T-cell (primary cell): ENCODE results near the gene KCTD16. TPM values are rescaled to one million over a fixed set of nuclear protein-coding genes. Genes with fewer than 3 reads are reported as not detected.

Experiments used
- ATAC-seq, 4 experiments: fragments of 200-7000 bp in 3 of 4; fragments of 150-1000 bp in 1 of 4; cut with Tn5 transposase; replicated peaks in 1 of 4; 1 replicate in 3 of 4; 2 replicates in 1 of 4; pipeline ENCODE4 v1.10.0; 2021; ENCODE audit warnings: moderate library complexity in 3 of 4, mild to moderate bottlenecking in 2 of 4, moderate number of reproducible peaks in 1 of 4
- CTCF ChIA-PET, 2 donors: fragments of 300-600 bp; sonication (Branson Sonifier 250); formaldehyde crosslinking; loops; one replicate each; lab custom pipeline; 2022; ENCODE audit warnings: antibody characterized with exemption in 2 of 2; lab: Charles Lee
- POLR2A ChIA-PET, 2 donors: fragments of 300-600 bp; sonication (Branson Sonifier 250); formaldehyde crosslinking; loops; one replicate each; lab custom pipeline; 2022; ENCODE audit warnings: antibody characterized with exemption in 2 of 2; lab: Charles Lee
- DNase-seq, 35 experiments: peaks; one replicate each; pipeline versions ENCODE4 v3.0.0 to v3.0.0-alpha.2; 2013 to 2023
- H3K27ac ChIP-seq: one replicate; pipeline ENCODE4 v1.5.1; 2013; ENCODE audit warnings: low read length
- H3K27me3 ChIP-seq, 2 experiments: replicated peaks in 1 of 2; 1 replicate in 1 of 2; 2 replicates in 1 of 2; pipeline versions ENCODE4 v1.6.1 to v1.7.0; 2013; ENCODE audit warnings: low read length in 1 of 2, mixed read lengths in 1 of 2; ENCODE audit not compliant: control insufficient read depth in 2 of 2, insufficient read depth in 2 of 2; ENCODE audit errors: extremely low read depth in 1 of 2
- H3K36me3 ChIP-seq, 2 donors: 1 replicate in 1 of 2; 2 replicates in 1 of 2; pipeline versions ENCODE4 v1.6.1 to v1.7.0; 2013; ENCODE audit warnings: low read length in 1 of 2; ENCODE audit not compliant: control insufficient read depth in 2 of 2, insufficient read depth in 1 of 2; ENCODE audit errors: extremely low read depth in 1 of 2
- H3K4me1 ChIP-seq, 2 experiments: 1 replicate in 1 of 2; 2 replicates in 1 of 2; pipeline versions ENCODE4 v1.6.1 to v1.7.0; 2013; ENCODE audit warnings: low read length in 2 of 2, mixed read lengths in 1 of 2; ENCODE audit not compliant: insufficient read depth in 2 of 2, control insufficient read depth in 1 of 2; ENCODE audit errors: extremely low read depth in 1 of 2
- H3K4me3 ChIP-seq, 2 donors: 1 replicate in 1 of 2; 2 replicates in 1 of 2; pipeline versions ENCODE4 v1.5.1 to v1.7.0; 2013; ENCODE audit warnings: mild to moderate bottlenecking in 2 of 2, low read length in 1 of 2, moderate library complexity in 1 of 2; ENCODE audit not compliant: control insufficient read depth in 1 of 2; ENCODE audit errors: extremely low read depth in 1 of 2
- H3K9me3 ChIP-seq: 2 replicates; pipeline ENCODE4 v1.7.0; 2013
- H3K27ac Mint-ChIP-seq, 2 donors: one replicate each; pipeline ENCODE4 v1.8.0; 2020 to 2021; ENCODE audit warnings: mild to moderate bottlenecking in 2 of 2, mixed read lengths in 2 of 2
- H3K27me3 Mint-ChIP-seq, 2 donors: one replicate each; pipeline ENCODE4 v1.8.0; 2021 to 2022; ENCODE audit warnings: mixed read lengths in 2 of 2
- H3K36me3 Mint-ChIP-seq: one replicate; pipeline ENCODE4 v1.8.0; 2021; ENCODE audit warnings: mixed read lengths
- H3K4me1 Mint-ChIP-seq, 3 donors: one replicate each; pipeline ENCODE4 v1.8.0; 2020 to 2022; ENCODE audit warnings: mixed read lengths in 3 of 3, mild to moderate bottlenecking in 1 of 3
- H3K4me3 Mint-ChIP-seq, 3 donors: one replicate each; pipeline ENCODE4 v1.8.0; 2020 to 2022; ENCODE audit warnings: mild to moderate bottlenecking in 3 of 3, mixed read lengths in 3 of 3, moderate library complexity in 3 of 3
- H3K9me3 Mint-ChIP-seq, 3 donors: one replicate each; pipeline ENCODE4 v1.8.0; 2020 to 2022; ENCODE audit warnings: mixed read lengths in 3 of 3
- WGBS: methylation state at CpG from one replicate; pipeline ENCODE4 v1.1.5; 2013; ENCODE audit warnings: missing lambda C conversion rate; ENCODE audit not compliant: insufficient coverage; 5-methylcytosine and 5-hydroxymethylcytosine counted together
- total RNA-seq, 35 experiments: library from RNA in 6 of 35; stranded (reverse) in 6 of 35; fragments of 120-200 nt in 1 of 35; gene quantifications; one replicate each; pipeline versions ENCODE4 v1.2.1 to v1.2.4 and lab custom pipeline; 2013 to 2026

Gene KCTD16
- total RNA-seq, 5 donors from 2014 or later (not counting 1 experiment from before 2014, with no cell fraction given) = 0.03 to 0.20 (median 0.10) TPM; not detected in 1

DNA sequence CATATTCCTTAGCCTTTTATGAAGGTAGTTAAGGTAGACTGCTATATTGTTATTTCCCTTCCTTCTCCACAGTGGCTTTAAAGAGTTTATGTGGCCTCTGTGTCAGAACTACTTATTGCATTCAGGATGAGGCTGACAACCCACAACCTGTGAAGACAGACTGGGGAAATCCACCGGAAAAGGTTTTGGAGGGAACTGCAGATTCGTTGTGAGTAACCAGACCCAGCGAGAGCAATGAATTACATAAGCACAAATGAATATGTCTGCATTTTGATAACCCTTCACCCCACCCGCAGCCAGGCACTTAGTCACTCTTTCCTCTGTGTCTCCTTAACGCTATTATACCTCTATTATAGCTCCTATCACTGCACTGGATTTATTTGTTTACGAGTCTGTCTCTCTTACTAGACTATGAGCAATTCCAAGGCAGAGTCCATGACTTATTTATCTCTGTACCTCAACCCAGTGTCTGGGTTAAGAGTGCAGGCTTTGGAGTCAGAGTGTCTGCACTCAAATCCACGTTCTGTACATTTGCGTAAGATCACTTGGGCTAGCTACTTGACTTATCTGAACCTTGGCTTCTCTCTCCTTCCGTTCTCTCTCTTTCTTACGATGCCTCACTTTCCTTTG, 19.2 kb downstream of the KCTD16 start:
- ChIA-PET POLR2A (interaction anchor here (0.9 to 2.5 kb wide), 3 partner anchors 19 to 21 kb away, joined by 5 to 19 read pairs (median 11); partner anchors contain the start of genes KCTD16 (in 2 of the 2) and YIPF5 (in 2 of the 2)), CTCF (interaction anchor here (0.5 to 1.6 kb wide), 13 partner anchors 8 to 1428 kb away, joined by 3 to 23 read pairs (median 4); partner anchors contain the start of genes KCTD16 (in 2 of the 2) and YIPF5 (in 2 of the 2))
- peaks cover 40 to 55% of the 10 kb centered on the region in 2 experiments for H3K4me1 ChIP-seq
- H3K36me3 ChIP-seq = no peaks in the 10 kb centered on the region
- H3K27me3 ChIP-seq = no peaks in the 10 kb centered on the region
- no peaks in the 10 kb centered on the region for H3K9me3 Mint-ChIP-seq
- H3K9me3 ChIP-seq = no peaks in the 10 kb centered on the region
- peak overlapping the region in 1 of 2 donors; percentile 20 for H3K4me3 ChIP-seq
- H3K4me3 Mint-ChIP-seq = peak overlapping the region in 2 of 3 donors; percentile 68 to 79
- WGBS = 38% methylated on average over 3 of the region's 10 CpGs
- H3K4me1 Mint-ChIP-seq = peaks cover 16 to 42% (median 42%) of the 10 kb centered on the region in 3 donors
- H3K27ac ChIP-seq = peak overlapping the region; percentile 93
- ATAC-seq (peak; percentile 75 to 83 (median 78)), DNase-seq (peak; percentile 31 to 93 (median 74))
- H3K27ac Mint-ChIP-seq = no peak overlapping the region
- no peaks in the 10 kb centered on the region for H3K36me3 Mint-ChIP-seq
- H3K27me3 Mint-ChIP-seq = no peaks in the 10 kb centered on the region

DNA sequence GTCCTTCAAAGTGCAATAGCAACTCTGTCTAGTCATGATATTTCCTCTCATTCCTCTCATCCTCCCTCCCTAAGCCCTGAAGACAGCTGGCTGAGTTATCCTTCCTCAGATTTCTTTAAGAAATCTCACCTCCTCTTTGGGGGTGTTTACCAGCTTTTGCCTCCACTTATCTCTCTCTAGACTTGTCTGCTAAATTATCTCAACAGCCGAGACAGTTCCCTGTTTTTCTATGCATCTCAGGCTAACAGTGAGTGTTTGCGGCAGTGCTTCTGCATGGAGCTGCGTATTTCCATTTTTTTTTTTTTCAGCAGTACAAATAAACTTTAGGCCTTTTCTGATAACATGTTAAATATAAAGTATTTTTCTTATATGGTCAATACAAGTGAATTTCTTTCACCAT, 20.9 kb downstream of the KCTD16 start:
- Histone ChIP-seq H3K4me1 (peaks cover 40 to 51% of the 10 kb centered on the region in 2 experiments), H3K27ac (peak overlapping the region; percentile 76), H3K9me3 (no peaks in the 10 kb centered on the region), H3K36me3 (no peaks in the 10 kb centered on the region), H3K27me3 (no peaks in the 10 kb centered on the region), H3K4me3 (no peak overlapping the region)
- POLR2A ChIA-PET = interaction anchor here (0.6 to 2.5 kb wide), 4 partner anchors 21 to 1186 kb away, joined by 3 to 19 read pairs (median 8); partner anchors contain the start of genes KCTD16 (in 2 of the 2) and YIPF5 (in 2 of the 2)
- peaks cover under 1 to 28% (median 27%) of the 10 kb centered on the region in 3 donors for H3K4me1 Mint-ChIP-seq
- DNase-seq = no peak
- no CpG with 5 or more reads among the region's 3 CpGs for WGBS
- no peak overlapping the region for H3K4me3 Mint-ChIP-seq
- H3K9me3 Mint-ChIP-seq = no peaks in the 10 kb centered on the region
- no peaks in the 10 kb centered on the region for H3K36me3 Mint-ChIP-seq
- no peaks in the 10 kb centered on the region for H3K27me3 Mint-ChIP-seq
- H3K27ac Mint-ChIP-seq = no peak overlapping the region
- CTCF ChIA-PET = interaction anchor here (0.6 to 3.7 kb wide), 21 partner anchors 12 to 1536 kb away, joined by 3 to 40 read pairs (median 3); partner anchors contain the start of genes KCTD16 (in 2 of the 2) and YIPF5 (in 2 of the 2)
- ATAC-seq = no peak

DNA sequence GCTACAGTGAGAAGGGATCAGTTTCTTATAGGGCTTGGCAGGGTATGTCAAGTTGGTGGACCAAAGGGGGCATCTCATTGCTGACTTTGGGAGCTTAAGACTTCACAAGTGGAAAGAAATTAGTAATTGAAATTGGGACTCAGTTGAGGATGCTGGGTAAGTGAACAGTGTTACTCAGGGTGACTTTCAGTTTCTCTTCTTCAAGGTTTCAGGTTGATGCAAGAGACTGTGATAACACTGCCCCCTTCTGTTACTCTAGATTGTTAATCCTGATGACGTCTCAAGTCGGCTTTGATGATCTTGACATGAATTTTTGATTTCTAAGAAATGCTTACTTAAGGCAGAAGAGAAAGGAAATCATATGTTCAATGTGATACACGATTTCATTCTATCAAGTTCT, 21.3 kb downstream of the KCTD16 start:
- Mint-ChIP-seq H3K27ac (no peak overlapping the region), H3K9me3 (no peaks in the 10 kb centered on the region), H3K36me3 (no peaks in the 10 kb centered on the region), H3K4me1 (peaks cover 0 to 23% (median 22%) of the 10 kb centered on the region in 3 donors), H3K27me3 (no peaks in the 10 kb centered on the region), H3K4me3 (no peak overlapping the region)
- Histone ChIP-seq H3K4me1 (peaks cover 40 to 46% of the 10 kb centered on the region in 2 experiments), H3K4me3 (no peak overlapping the region), H3K9me3 (no peaks in the 10 kb centered on the region), H3K27ac (peak overlapping the region; percentile 76), H3K27me3 (no peaks in the 10 kb centered on the region), H3K36me3 (no peaks in the 10 kb centered on the region)
- peak; percentile 53 to 58 (median 56) for ATAC-seq
- WGBS = no CpG with 5 or more reads among the region's 3 CpGs
- CTCF ChIA-PET = interaction anchor here (0.6 to 3.7 kb wide), 21 partner anchors 9 to 1537 kb away, joined by 3 to 40 read pairs (median 3); partner anchors contain the start of genes KCTD16 (in 2 of the 2) and YIPF5 (in 2 of the 2)
- POLR2A ChIA-PET = interaction anchor here (0.6 to 2.5 kb wide), 5 partner anchors 10 to 789 kb away, joined by 3 to 19 read pairs (median 3); partner anchors contain the start of genes KCTD16 (in 1 of the 2), NR3C1 (in 1 of the 2) and YIPF5 (in 1 of the 2)
- DNase-seq = peak in 24 of 35 experiments; percentile 11 to 92 (median 30)

DNA sequence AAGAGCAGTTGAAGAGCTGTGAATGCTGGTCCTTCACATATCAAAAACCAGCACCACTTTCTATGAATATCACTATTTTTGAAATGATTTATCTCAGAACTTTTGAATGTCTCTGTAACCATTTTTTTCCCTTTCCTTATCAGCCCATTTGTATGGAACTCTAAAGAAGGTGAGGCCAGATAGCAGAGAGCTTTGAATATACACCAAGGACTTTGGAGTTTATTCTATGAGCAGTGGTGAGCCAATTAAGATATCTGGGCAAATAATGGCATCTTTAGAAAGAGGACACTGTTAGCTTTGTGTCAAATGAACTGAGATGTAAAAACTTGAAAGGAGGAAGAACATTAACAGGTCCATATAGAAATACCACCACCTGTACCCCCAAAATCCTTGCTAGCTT, 22.0 kb downstream of the KCTD16 start:
- H3K4me1 Mint-ChIP-seq = peaks cover 0 to 17% (median 15%) of the 10 kb centered on the region in 3 donors
- no peaks in the 10 kb centered on the region for H3K27me3 Mint-ChIP-seq
- DNase-seq (no peak), ATAC-seq (no peak)
- ChIA-PET POLR2A (interaction anchor here (0.7 to 1.1 kb wide), 4 partner anchors 9 to 789 kb away, joined by 3 to 6 read pairs (median 3); partner anchors contain the start of genes KCTD16 (in 1 of the 2), NR3C1 (in 1 of the 2) and YIPF5 (in 1 of the 2)), CTCF (interaction anchor here (0.7 to 3.7 kb wide), 14 partner anchors 9 to 1444 kb away, joined by 3 to 40 read pairs (median 6); partner anchors contain the start of genes KCTD16 (in 1 of the 2) and YIPF5 (in 1 of the 2))
- H3K36me3 ChIP-seq = no peaks in the 10 kb centered on the region
- H3K27ac Mint-ChIP-seq = no peak overlapping the region
- H3K4me3 Mint-ChIP-seq = no peak overlapping the region
- no peaks in the 10 kb centered on the region for H3K9me3 ChIP-seq
- peak overlapping the region; percentile 76 for H3K27ac ChIP-seq
- H3K27me3 ChIP-seq = no peaks in the 10 kb centered on the region
- H3K4me3 ChIP-seq = no peak overlapping the region
- no peaks in the 10 kb centered on the region for H3K36me3 Mint-ChIP-seq
- no peaks in the 10 kb centered on the region for H3K9me3 Mint-ChIP-seq
- H3K4me1 ChIP-seq = peaks cover 39 to 40% of the 10 kb centered on the region in 2 experiments

DNA sequence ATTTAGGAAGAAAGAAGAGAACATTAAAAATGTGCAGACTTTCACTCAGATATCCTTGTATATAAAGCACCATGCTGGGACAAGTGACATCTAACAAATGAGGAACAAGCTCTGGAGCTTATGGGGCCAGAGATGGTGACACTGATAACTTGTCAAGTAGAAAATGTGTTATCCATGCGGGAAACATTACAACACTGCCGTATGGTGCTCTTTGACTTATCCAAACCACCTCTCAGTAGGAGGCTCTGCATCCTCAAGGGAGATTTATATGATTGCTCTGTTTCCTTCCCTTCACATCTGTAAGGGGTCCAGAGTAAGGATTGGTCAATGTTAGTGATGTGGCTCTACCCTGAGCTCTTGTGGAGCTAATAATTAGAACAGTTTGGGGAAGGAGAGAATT, 23.5 kb downstream of the KCTD16 start:
- CTCF ChIA-PET = interaction anchor here in 1 of 2 donors (0.9 to 3.7 kb wide), 4 partner anchors 9 to 541 kb away, joined by 3 to 40 read pairs (median 10); partner anchors contain the start of genes KCTD16 and YIPF5
- H3K4me3 Mint-ChIP-seq = no peak overlapping the region
- peaks cover 0 to 2% (median under 1%) of the 10 kb centered on the region in 3 donors for H3K4me1 Mint-ChIP-seq
- Histone ChIP-seq H3K27ac (no peak overlapping the region), H3K27me3 (no peaks in the 10 kb centered on the region), H3K4me1 (peaks cover 25 to 26% of the 10 kb centered on the region in 2 experiments), H3K4me3 (no peak overlapping the region), H3K9me3 (no peaks in the 10 kb centered on the region), H3K36me3 (no peaks in the 10 kb centered on the region)
- DNase-seq (no peak), ATAC-seq (no peak)
- H3K9me3 Mint-ChIP-seq = no peaks in the 10 kb centered on the region
- H3K27ac Mint-ChIP-seq = no peak overlapping the region
- no peaks in the 10 kb centered on the region for H3K36me3 Mint-ChIP-seq
- peaks cover 0 to 1% of the 10 kb centered on the region in 2 donors for H3K27me3 Mint-ChIP-seq
- POLR2A ChIA-PET = interaction anchor here in 1 of 2 donors (0.5 to 1.1 kb wide), 2 partner anchors 24 to 1216 kb away, joined by 4 to 6 read pairs; partner anchors contain the start of genes KCTD16 and YIPF5
- no CpG with 5 or more reads among the region's 2 CpGs for WGBS

DNA sequence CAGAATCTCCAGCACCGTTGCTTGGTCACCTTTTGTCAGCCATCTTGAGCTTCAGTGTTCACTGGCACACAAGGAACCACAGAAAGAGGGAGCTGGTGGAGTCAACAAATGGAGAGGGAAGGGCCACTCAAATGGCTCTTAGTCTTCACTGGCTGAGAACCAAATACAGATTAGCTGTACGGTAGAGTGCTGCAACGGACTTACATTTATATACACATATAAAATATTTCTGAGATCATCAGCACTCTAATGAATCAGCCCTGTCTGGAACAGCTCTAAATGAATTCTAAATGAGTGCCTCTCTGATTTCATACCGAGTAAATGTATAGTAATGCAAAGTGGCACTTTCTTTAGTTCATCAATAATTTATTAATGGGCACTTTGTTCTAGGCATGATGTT, 24.8 kb downstream of the KCTD16 start:
- no peak overlapping the region for H3K27ac ChIP-seq
- no peaks in the 10 kb centered on the region for H3K9me3 Mint-ChIP-seq
- ChIA-PET POLR2A (no interaction called here), CTCF (interaction anchor here in 1 of 2 donors (1.0 to 2.2 kb wide), 2 partner anchors 7 to 8 kb away, joined by 4 to 6 read pairs; no protein-coding TSS in a partner anchor)
- H3K27ac Mint-ChIP-seq = no peak overlapping the region
- no peaks in the 10 kb centered on the region for H3K9me3 ChIP-seq
- H3K27me3 Mint-ChIP-seq = peaks cover 0 to 2% of the 10 kb centered on the region in 2 donors
- DNase-seq (no peak), ATAC-seq (no peak)
- no peaks in the 10 kb centered on the region for H3K27me3 ChIP-seq
- H3K4me1 Mint-ChIP-seq = no peaks in the 10 kb centered on the region
- no CpG with 5 or more reads among the region's 4 CpGs for WGBS
- H3K36me3 ChIP-seq = no peaks in the 10 kb centered on the region
- H3K4me3 ChIP-seq = no peak overlapping the region
- no peak overlapping the region for H3K4me3 Mint-ChIP-seq
- no peaks in the 10 kb centered on the region for H3K36me3 Mint-ChIP-seq
- peaks cover 14 to 15% of the 10 kb centered on the region in 2 experiments for H3K4me1 ChIP-seq
